CD4-positive, alpha-beta T cell treated with Interleukin-12 subunit alpha and Interleukin-12 subunit beta, for 1 hour (primary cell): ENCODE measurements around the gene LRCH1.
A peak's percentile ranks its signal among the peaks of the same experiment; 100 is the strongest.

ENCODE experiments used
- DNase-seq: peaks from one replicate; pipeline ENCODE4 v3.0.0-alpha.2; 2020

Gene LRCH1

GRCh38 chr13:46565808-46566750, 13.1 kb downstream of the LRCH1 start:
- no peak for DNase-seq

DNA sequence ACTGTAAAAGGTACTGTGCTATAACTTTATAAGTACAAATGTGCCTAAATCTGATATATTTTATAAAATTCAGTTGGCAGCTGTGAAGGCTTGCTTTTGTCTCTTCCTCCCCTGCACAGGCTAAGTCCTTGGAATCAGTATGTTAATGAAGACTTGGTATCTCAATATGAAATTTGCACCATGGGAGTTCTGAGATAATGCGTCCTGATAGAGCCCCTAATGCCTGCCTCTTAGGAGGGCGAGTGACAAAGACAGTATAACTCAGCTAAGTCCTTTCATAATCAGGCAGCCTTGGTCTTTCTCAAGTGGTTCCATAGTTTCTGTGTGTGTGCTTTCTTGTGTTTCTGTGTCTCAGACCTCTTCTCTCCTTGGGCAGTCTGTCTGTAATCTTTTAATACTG, 14.7 kb downstream of the LRCH1 start:
- no peak for DNase-seq

DNA sequence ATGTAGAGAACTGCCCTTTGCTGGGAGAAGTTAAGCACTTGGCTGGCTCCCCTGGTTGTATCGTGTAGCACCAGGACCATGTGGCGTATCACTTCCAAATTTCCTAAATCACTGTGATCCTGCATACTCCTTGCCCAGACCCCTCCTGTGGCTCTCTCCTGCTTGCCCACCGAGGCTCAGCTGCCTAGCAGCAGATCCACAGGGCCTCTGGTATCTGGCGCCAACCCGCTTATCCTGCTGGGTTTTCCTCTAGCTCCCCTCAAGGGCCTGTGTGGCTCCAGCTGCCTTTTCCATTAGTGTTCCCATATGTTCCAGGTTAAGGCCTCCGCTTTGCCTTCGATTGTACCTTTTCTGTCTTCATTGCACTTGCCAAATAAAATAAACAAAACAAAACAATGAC, 16.5 kb downstream of the LRCH1 start:
- no peak for DNase-seq

DNA sequence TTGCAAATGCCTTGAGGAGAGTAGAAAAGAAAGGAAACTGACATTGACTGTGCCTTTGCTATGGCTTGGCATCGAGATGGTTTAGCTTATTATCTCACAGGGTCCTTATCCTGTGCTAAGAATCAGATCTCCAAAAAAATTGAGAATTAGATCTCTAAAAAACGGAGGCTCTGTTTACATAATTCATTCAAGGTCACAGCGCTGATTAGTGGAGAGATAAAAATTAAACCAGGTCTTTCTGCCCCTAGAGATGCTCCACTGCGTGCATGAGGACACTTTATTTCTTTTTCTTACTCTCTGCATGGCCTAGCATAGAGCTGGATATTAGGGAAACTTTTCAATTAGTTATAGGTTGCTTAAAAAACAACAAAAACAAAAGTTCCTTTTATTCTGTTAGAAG, 17.3 kb downstream of the LRCH1 start:
- no peak for DNase-seq

GRCh38 chr13:46571189-46571908, 18.4 kb downstream of the LRCH1 start:
- no peak for DNase-seq

GRCh38 chr13:46571909-46572595, 19.1 kb downstream of the LRCH1 start:
- DNase-seq: no peak

DNA sequence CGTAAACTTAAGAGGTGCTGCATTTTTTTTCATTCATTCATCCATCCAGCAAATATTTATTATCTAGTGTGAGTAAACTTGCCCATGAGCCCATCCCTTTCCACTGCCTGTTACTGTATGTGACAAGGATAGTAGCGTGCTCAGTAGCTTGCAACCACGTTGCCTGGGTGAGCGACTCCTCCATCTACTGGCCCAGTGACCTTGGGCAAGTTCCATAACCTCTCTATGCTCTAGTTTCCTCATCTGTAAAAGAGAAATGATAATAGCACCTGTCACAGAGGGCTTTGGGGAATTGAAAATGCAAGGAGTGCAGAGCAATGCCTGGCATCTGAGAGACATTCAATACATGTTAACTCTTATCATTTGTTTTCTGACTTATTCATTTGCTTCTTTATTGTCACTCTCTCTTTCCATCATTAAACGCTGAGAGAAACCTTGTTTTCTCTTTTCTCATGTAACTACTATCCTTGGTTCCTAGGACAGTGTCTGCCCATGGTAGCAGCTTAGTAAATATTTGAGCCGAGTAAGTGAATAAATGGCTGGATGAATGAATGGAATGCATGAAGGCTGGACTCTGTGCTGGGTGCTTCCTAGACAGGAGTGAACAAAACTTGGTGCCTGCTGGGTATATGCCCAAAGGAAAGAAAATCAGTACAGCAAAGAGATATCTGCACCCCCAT, 19.9 kb downstream of the LRCH1 start:
- no peak for DNase-seq

GRCh38 chr13:46575301-46575771, 22.4 kb downstream of the LRCH1 start:
- DNase-seq: no peak

DNA sequence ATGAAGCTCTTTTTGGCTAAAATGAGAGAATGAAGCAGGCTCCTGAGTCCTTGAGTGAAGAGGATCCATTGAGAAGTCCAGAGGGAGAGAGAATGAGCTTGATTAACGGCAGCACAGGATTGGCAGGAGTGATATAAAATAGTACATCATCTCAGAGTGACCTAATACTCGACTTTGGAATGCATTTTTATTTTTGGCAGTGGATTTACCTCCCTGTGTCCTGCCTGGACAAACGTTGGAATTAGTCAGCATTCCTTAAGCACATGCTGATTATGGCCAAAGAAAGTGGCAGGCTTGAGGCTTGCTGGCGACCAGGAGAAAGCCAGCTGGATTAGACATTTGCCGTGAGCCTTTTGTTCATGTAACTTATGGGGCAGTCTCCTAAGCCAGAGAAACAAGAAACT, 22.9 kb downstream of the LRCH1 start:
- no peak for DNase-seq

DNA sequence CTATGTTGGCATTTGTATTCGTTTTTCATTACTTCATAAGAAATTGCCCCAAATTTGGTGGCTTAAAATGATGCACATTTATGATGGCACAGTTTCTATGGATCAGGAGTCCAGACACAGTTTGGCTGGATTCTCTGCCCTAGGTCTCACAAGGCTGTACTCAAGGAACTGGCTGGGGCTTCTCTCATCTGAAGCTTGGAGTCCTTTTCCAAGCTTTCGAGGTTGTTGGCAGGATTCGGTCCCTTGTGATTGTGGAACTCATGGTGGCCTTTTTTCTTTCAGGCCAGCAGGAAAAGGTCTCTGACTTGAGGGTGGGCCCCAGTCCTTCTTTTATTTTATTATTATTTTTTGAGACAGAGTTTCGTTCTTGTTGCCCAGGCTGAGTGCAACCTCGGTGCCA, 23.8 kb downstream of the LRCH1 start:
- no peak for DNase-seq

DNA sequence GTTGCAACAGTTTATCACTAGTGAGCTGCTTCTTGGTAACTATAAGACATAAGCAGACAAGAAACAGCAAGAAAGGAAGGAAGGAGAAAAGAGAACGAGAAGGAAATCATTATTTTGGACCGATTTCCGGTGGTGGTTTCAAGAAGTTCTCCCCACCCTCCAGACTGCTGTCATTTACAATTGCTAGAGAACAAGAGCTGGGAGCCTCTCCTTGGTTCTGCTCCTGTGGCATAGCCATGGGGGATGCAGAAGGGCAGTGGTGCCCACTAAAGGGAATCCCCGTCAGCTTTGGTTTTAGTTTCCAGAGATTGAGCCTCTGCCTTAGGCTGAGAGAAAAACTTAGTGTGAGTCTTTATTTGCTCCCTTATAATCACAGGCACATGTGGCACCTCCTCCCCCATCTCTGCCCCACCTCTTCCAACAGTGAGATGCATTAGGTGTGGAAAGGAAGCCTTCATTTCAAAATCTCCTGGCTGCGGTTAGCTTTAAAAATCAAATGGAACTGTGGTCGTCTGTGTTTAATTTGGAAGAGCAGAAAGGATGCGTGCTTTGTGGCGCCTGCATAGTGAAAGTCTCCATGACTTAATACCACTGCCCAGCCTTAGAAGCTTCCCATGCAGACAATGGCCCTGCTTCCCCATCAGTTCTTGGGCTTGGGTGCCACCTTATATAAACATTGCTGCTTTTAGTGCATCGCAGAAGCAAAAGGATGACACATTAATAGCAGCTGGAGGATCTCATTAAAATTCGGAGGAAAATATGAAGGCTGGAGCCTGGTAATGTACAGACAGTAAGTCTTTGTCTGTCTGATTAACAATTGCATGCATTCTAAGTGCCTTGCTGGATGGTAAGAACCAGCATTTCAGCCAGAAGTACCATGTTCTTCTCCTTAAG, 25.0 kb downstream of the LRCH1 start:
- no peak for DNase-seq

- DNase-seq: no peak
Observed at GRCh38 chr13:46578590-46578975, 25.6 kb downstream of the LRCH1 start.

- DNase-seq: no peak
Observed at GRCh38 chr13:46580362-46580839, 27.4 kb downstream of the LRCH1 start.

DNA sequence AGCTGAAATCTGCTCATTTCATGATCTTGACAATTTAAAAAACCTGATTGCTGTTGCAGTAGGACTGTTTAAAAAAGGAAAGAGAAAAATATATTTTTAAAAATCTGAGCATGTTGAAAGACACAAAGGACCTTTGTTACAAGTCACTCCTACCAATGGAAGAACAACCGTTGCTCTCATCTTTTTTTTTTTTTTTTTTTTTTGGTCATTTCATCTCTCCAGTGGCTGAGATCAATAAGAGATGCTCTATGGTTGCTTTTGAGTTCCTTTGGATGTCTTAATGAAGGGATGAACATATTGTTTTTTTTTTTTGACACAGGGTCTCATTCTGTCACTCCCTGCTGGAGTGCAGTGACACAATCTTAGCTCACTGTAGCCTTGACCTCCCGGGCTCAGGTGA, 29.2 kb downstream of the LRCH1 start:
- DNase-seq: no peak

GRCh38 chr13:46586751-46587514, 34.0 kb downstream of the LRCH1 start:
- no peak for DNase-seq

DNA sequence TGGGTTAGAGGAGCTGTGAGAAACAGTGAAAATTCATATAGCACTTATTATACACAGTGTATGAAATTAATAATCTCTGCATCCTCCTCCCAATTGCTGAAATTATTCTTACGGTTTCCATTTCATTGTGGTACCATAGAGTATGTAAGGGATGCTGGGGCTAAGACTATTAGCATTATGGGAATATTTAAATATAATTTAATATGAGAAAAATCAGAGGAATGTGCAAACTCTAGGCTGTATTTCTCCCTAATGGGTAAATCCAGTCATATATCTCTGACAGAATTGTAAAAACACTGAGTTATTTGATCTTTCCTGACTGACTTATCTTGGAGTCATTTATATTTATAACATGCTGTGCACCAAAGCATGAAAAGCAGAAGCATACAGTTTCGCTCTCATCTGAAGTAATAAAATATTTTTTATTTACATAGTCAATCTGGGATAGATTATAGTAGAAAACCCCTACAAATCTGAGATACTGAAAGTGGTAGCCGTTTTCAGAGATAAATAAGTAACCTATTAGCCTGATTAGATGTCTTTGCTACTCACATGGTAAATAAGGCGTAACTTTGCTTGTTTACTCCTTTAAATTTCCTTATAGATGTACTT, 34.9 kb downstream of the LRCH1 start:
- DNase-seq: no peak

- DNase-seq: no peak
Observed at GRCh38 chr13:46592385-46592784, 39.4 kb downstream of the LRCH1 start.

GRCh38 chr13:46593398-46593797, 40.4 kb downstream of the LRCH1 start:
- DNase-seq: peak; percentile 49

GRCh38 chr13:46594374-46595078, 41.6 kb downstream of the LRCH1 start:
- no peak for DNase-seq
